ENCODE measurements around the gene DSC2. TPM values are rescaled to one million over a fixed set of nuclear protein-coding genes. Genes with fewer than 3 reads are reported as not detected.

DSC2 gene
- total RNA-seq, 2 donors from 2014 or later: 0.05 TPM; not detected in 1

DNA sequence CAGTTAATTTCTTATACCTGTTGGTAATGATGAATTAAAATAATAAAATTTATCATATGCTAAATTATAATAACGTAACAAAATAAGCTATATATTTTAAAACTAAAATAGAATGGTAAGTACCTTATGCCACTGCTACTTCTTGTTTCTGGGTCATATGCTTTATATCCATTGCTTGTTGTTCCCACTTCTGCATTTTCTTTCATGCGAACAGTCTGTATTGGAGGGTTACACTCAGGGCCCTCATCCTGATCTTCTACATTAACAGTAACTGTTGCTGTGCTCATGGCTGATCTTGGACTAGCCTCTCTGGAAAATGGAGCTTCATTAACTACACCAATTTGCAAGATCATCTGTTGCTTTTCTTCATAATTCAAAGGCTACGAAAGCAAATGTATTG lies 22.2 kb downstream of the DSC2 start:
- H3K4me3 Mint-ChIP-seq: no peak overlapping the region

DNA sequence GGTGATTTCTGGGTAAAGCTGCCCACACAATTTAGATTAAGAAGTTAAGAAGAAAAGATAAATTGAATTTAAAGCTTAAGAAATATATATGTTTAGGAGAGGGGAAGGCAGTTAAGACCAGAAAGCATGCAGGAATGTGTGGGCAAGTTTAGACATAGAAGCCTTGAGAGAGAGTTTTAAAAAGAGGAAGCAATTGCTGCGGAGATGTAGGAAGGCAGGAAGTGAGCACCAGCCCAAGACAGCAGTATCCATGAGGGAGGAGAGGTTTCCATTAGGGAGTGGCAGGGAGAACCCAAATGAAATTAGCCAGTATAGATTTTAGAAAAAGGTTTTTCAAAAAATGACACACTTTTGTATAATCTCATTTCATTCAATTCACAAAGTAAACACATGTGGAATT lies 24.3 kb downstream of the DSC2 start:
- H3K9me3 ChIP-seq (ENCODE audit: control insufficient read depth, low read length, poor library complexity, severe bottlenecking): no peaks in the 10 kb centered on the region
- Mint-ChIP-seq H3K36me3 (ENCODE audit: low read depth) (no peaks in the 10 kb centered on the region), H3K27ac (no peak overlapping the region), H3K27me3 (no peaks in the 10 kb centered on the region), H3K4me1 (no peaks in the 10 kb centered on the region), H3K4me3 (no peak overlapping the region)
- DNase-seq (no peak), ATAC-seq (no peak)

More for the DNA sequence above, 22.2 kb downstream of the DSC2 start:
- H3K9me3 ChIP-seq (ENCODE audit: control insufficient read depth, low read length, poor library complexity, severe bottlenecking): no peaks in the 10 kb centered on the region
- H3K27ac Mint-ChIP-seq: no peak overlapping the region
- no peaks in the 10 kb centered on the region for H3K4me1 Mint-ChIP-seq
- H3K27me3 Mint-ChIP-seq: no peaks in the 10 kb centered on the region
- ATAC-seq (no peak), DNase-seq (no peak)
- H3K36me3 Mint-ChIP-seq (ENCODE audit: low read depth): no peaks in the 10 kb centered on the region

DNA sequence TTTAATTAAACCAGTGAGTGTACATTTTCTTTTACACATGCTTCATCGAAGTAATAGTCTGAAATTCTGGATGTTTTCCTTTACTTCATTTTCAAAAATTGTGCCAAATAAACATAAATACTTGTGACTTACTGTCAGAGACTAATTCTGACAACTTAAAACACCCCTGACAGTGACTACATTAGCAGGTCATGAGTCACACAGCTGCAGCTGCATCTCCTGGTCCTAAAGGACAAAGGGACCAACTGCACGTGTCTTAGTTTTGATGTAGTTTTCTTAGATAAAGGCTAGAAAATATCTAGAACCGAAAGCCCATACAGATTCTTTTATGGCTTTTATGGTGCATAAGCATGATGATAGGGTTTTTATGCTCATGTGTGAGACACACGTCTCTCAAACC lies 30.0 kb downstream of the DSC2 start:
- no peaks in the 10 kb centered on the region for H3K36me3 Mint-ChIP-seq (ENCODE audit: low read depth)
- H3K27me3 Mint-ChIP-seq: no peaks in the 10 kb centered on the region
- ATAC-seq: no peak
- H3K4me3 Mint-ChIP-seq: no peak overlapping the region
- no peak for DNase-seq
- H3K27ac Mint-ChIP-seq: no peak overlapping the region
- no peaks in the 10 kb centered on the region for H3K4me1 Mint-ChIP-seq
- no peaks in the 10 kb centered on the region for H3K9me3 ChIP-seq (ENCODE audit: control insufficient read depth, low read length, poor library complexity, severe bottlenecking)

DNA sequence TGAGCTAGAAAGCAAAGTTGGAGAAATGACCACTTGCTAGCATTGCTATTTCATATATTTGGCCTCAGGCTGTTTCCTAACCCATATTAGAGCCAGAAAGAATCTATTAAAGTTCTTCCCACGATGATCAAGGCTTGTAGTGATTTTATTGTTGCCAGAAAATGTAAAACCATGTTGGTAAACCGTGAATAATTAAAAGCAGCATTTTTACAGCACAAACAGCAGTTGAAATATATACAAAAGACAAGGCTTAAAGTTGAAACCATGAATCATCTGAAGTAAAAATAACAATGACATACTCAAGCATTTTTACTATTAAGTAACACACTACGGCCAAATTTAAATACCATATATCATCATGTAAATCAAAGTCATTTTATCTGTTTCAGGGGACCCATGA lies 32.0 kb downstream of the DSC2 start:
- ATAC-seq (no peak), DNase-seq (no peak)
- no peak overlapping the region for H3K4me3 Mint-ChIP-seq
- H3K4me1 Mint-ChIP-seq: no peaks in the 10 kb centered on the region
- no peaks in the 10 kb centered on the region for H3K36me3 Mint-ChIP-seq (ENCODE audit: low read depth)
- H3K27ac Mint-ChIP-seq: no peak overlapping the region
- no peaks in the 10 kb centered on the region for H3K9me3 ChIP-seq (ENCODE audit: control insufficient read depth, low read length, poor library complexity, severe bottlenecking)
- no peaks in the 10 kb centered on the region for H3K27me3 Mint-ChIP-seq

DNA sequence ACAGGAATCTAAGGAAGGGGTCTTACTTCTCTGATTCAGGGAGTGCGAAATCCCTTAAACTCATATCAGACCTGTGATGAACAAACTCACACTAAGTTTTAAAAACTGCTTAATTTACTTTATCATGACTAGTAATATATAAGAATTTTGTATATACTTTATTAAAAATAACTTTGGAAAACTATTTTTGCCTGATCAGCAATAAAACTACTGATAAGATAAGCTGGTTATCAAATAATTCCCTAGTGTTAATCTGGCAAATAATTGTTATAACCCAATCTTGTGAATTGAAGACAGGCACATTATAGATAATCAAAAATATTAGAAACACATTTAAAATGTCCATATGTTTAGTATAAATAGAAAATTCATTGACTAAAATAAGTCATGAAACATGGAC lies 36.0 kb downstream of the DSC2 start:
- H3K4me3 Mint-ChIP-seq: no peak overlapping the region
- H3K27ac Mint-ChIP-seq: no peak overlapping the region
- no peak for DNase-seq
- no peak for ATAC-seq
- no peaks in the 10 kb centered on the region for H3K36me3 Mint-ChIP-seq (ENCODE audit: low read depth)
- H3K9me3 ChIP-seq (ENCODE audit: control insufficient read depth, low read length, poor library complexity, severe bottlenecking): no peaks in the 10 kb centered on the region
- no peaks in the 10 kb centered on the region for H3K27me3 Mint-ChIP-seq
- no peaks in the 10 kb centered on the region for H3K4me1 Mint-ChIP-seq

DNA sequence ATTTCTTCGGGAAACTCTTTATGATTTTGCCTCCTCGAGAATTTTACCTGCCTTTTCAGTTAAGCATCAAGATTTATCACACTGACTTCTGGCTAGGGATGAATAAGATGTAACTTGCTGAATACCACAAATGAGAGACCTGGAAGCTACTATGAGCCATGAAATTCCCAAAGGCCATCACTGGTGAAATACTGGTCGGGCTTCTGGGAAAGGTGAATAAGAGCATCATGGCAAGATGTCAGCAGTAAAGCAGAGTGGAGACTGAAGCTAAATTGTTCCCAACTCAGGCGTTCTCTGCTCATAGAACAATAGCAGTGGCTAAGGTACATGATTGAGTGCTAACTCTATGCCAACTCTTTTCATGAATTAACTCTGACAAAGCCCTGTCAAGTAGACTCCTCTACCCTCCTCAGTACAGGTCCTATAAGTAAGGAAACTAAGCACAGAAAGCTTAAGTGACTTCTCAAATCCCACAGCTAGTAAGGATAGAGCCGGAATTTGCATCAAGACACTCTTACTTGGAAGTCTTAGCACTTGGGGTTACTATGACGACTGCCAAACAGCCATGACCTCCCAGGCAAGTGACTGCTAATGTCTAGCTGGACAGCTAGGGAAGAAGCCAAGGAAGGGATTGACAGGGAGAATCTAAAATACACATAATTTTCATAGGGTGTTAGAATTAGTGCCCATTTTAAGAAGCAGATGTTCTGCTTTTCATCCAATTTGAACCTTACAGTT lies 37.0 kb downstream of the DSC2 start:
- no peaks in the 10 kb centered on the region for H3K27me3 Mint-ChIP-seq
- DNase-seq (no peak), ATAC-seq (no peak)
- H3K4me1 Mint-ChIP-seq: no peaks in the 10 kb centered on the region
- no peak overlapping the region for H3K4me3 Mint-ChIP-seq
- no peaks in the 10 kb centered on the region for H3K36me3 Mint-ChIP-seq (ENCODE audit: low read depth)
- H3K9me3 ChIP-seq (ENCODE audit: control insufficient read depth, low read length, poor library complexity, severe bottlenecking): no peaks in the 10 kb centered on the region
- H3K27ac Mint-ChIP-seq: no peak overlapping the region

DNA sequence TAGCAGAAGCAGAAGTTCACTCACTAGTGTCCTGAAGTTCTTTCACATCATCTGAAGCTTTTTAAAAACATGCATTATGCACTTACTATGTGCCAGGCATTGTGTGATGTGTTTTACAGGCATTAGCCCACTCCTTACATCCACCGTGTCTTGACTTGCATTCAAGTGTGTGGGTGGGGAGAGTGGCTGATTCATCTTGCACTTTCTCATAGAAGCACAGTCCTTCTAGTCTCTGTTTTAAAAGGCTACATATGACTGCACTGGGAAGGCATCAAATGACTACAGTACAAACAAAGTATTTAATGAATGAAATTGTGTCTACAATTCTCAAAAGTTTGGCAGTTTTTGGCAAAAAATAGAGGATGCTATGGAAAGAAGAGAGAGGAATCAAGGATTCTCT lies 38.1 kb downstream of the DSC2 start:
- H3K9me3 ChIP-seq (ENCODE audit: control insufficient read depth, low read length, poor library complexity, severe bottlenecking): no peaks in the 10 kb centered on the region
- H3K27me3 Mint-ChIP-seq: no peaks in the 10 kb centered on the region
- no peak for ATAC-seq
- no peaks in the 10 kb centered on the region for H3K36me3 Mint-ChIP-seq (ENCODE audit: low read depth)
- no peaks in the 10 kb centered on the region for H3K4me1 Mint-ChIP-seq
- H3K27ac Mint-ChIP-seq: no peak overlapping the region
- DNase-seq: no peak
- H3K4me3 Mint-ChIP-seq: no peak overlapping the region

DNA sequence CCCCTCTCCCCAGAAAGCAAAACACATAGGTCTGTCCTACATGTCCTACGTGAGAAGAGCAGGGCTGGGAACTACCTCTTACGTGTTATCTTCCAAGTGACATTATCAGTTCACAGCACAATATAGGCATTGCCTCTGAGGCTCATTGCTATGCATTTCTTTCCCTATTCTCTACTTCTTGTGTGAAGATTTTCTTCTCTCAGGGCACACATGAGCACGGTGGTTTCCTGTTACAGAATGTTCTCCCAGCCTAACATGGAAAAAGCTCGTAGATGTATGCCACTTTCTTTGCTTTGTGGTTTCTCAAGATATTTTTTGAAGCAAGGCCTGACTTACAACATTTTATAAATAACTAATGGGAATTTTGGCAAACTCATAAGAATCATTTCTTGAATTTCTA lies 40.3 kb downstream of the DSC2 start:
- DNase-seq: no peak
- ATAC-seq: no peak
- H3K9me3 ChIP-seq (ENCODE audit: control insufficient read depth, low read length, poor library complexity, severe bottlenecking): no peaks in the 10 kb centered on the region
- no peaks in the 10 kb centered on the region for H3K4me1 Mint-ChIP-seq
- H3K36me3 Mint-ChIP-seq (ENCODE audit: low read depth): no peaks in the 10 kb centered on the region
- no peak overlapping the region for H3K27ac Mint-ChIP-seq
- no peaks in the 10 kb centered on the region for H3K27me3 Mint-ChIP-seq
- no peak overlapping the region for H3K4me3 Mint-ChIP-seq

DNA sequence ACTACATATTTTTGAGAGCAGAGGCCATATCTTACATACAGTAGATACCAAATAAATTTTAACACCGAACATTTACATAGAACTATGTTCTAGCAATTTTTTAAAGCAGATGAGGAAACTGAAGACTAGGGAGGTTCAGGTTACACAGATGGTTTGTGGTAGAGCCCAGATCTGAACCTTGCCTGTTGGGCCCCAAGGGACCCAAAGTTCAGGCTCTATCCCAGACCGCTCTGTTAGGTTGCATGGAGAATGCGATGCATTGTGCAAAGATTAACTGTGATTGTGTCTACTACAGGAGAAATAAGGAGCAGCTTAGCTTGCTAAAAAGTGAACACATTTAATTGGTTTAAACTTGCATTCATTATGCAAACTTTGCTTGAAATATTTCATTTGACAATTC lies 43.3 kb downstream of the DSC2 start:
- Mint-ChIP-seq H3K4me3 (no peak overlapping the region), H3K27ac (no peak overlapping the region), H3K27me3 (no peaks in the 10 kb centered on the region), H3K4me1 (no peaks in the 10 kb centered on the region), H3K36me3 (ENCODE audit: low read depth) (no peaks in the 10 kb centered on the region)
- ATAC-seq (no peak), DNase-seq (no peak)
- no peaks in the 10 kb centered on the region for H3K9me3 ChIP-seq (ENCODE audit: control insufficient read depth, low read length, poor library complexity, severe bottlenecking)

DNA sequence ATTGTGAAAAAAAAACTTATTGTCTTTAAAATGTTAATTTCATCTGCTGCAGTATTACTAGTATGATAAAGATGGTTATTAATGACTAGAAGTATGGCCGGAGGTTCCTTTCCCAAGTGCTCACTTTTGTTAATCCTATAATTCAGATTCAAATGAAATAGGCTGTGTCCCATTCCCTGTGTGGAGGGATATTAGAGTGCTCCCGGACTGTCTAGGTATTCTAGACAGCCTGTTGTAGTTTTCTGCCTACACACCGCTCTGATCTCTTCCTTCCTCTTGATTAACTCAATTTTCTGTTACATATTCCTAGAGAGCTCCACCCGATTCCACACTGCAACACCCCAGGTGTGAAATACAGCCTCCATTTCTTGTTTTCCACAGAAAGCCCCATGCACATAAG lies 44.3 kb downstream of the DSC2 start:
- Mint-ChIP-seq H3K36me3 (ENCODE audit: low read depth) (no peaks in the 10 kb centered on the region), H3K4me1 (no peaks in the 10 kb centered on the region), H3K27ac (no peak overlapping the region), H3K4me3 (no peak overlapping the region), H3K27me3 (no peaks in the 10 kb centered on the region)
- H3K9me3 ChIP-seq (ENCODE audit: control insufficient read depth, low read length, poor library complexity, severe bottlenecking): no peaks in the 10 kb centered on the region
- DNase-seq (no peak), ATAC-seq (no peak)

DNA sequence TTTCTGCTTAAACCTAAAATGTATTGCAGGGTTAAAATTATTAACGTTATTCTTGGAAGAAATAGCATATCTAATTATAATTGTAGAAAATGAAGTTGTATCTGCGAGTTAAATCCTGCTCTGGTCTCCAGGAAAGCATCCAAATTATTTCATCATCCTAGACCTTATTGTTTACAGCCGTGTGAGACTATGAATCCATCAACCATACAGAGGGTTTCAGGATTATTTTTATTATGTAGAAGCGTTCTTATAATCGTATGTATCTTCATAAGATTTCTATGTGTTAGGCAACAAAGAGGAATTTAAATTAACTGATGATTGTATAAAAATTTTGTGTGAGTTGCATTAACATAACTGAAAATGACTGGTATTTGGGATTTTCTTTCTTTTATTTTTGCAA lies 45.2 kb downstream of the DSC2 start:
- Mint-ChIP-seq H3K27me3 (no peaks in the 10 kb centered on the region), H3K4me1 (no peaks in the 10 kb centered on the region), H3K36me3 (ENCODE audit: low read depth) (no peaks in the 10 kb centered on the region), H3K4me3 (no peak overlapping the region), H3K27ac (no peak overlapping the region)
- no peak for DNase-seq
- no peaks in the 10 kb centered on the region for H3K9me3 ChIP-seq (ENCODE audit: control insufficient read depth, low read length, poor library complexity, severe bottlenecking)
- ATAC-seq: no peak

DNA sequence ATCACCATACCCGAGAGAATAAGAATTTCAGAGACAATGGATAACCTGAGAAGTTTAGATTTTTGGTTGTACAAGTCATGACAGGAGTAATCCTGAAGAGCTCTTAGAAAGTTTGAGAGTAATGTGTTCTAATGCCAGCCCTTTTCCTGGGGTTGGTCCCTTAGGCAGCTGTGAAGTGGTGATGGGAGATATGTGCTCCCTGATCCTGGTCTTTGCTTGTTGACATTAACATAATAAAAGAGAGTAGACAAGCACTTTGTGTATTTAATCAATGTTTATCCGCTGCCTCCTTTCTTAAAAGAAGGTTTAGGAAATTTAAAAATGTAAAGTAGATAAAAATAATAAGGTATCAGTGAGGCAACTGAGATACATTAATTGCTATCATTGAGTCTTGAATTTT lies 45.9 kb downstream of the DSC2 start:
- DNase-seq (no peak), ATAC-seq (no peak)
- H3K4me1 Mint-ChIP-seq: no peaks in the 10 kb centered on the region
- no peaks in the 10 kb centered on the region for H3K36me3 Mint-ChIP-seq (ENCODE audit: low read depth)
- H3K9me3 ChIP-seq (ENCODE audit: control insufficient read depth, low read length, poor library complexity, severe bottlenecking): no peaks in the 10 kb centered on the region
- no peak overlapping the region for H3K4me3 Mint-ChIP-seq
- H3K27me3 Mint-ChIP-seq: no peaks in the 10 kb centered on the region
- H3K27ac Mint-ChIP-seq: no peak overlapping the region

DNA sequence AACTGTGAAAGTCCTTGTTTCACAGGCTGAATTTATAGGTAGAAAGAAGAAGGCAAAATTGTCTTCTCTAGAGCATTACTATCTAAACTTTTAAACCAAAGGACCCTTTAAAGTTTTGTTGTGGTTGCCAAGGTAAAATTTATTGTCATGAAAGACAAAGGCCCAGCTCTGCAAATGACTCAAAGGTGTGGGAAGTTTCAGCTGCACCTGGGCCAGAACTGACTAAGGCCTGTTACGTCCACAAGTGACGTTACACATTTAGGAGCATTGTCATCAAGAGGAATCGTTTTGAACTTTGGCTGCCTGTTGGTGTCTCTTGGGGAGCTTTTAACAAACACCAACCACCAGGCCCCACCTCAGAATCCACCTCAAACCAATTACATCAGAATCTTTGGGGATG lies 51.6 kb downstream of the DSC2 start:
- H3K36me3 Mint-ChIP-seq (ENCODE audit: low read depth): no peaks in the 10 kb centered on the region
- DNase-seq: no peak
- no peaks in the 10 kb centered on the region for H3K27me3 Mint-ChIP-seq
- no peaks in the 10 kb centered on the region for H3K4me1 Mint-ChIP-seq
- H3K27ac Mint-ChIP-seq: no peak overlapping the region
- no peak overlapping the region for H3K4me3 Mint-ChIP-seq
- H3K9me3 ChIP-seq (ENCODE audit: control insufficient read depth, low read length, poor library complexity, severe bottlenecking): no peaks in the 10 kb centered on the region
- ATAC-seq: no peak

DNA sequence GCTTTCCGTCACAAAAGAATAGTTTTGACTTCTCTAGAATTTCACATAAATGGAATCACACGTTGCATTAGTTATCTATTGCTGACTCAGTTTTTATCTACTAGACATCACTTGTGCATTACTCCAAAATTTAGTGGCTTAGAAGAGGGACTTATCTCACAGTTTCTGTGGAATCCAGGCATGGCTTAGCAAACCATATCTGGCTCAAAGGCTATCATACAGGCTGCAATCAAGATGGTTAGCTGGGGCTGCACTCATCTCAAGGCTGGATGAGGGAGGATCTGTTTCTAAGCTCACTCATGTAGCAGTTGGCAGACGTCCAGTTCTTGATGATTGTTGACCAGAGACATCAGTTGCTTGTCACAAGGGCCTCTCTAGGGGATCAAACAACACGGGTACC lies 53.0 kb downstream of the DSC2 start:
- H3K27ac Mint-ChIP-seq: no peak overlapping the region

More for the DNA sequence above, 53.0 kb downstream of the DSC2 start:
- Mint-ChIP-seq H3K4me3 (no peak overlapping the region), H3K27me3 (no peaks in the 10 kb centered on the region), H3K4me1 (no peaks in the 10 kb centered on the region), H3K36me3 (ENCODE audit: low read depth) (no peaks in the 10 kb centered on the region)
- no peaks in the 10 kb centered on the region for H3K9me3 ChIP-seq (ENCODE audit: control insufficient read depth, low read length, poor library complexity, severe bottlenecking)
- DNase-seq (no peak), ATAC-seq (no peak)

All from T-helper 17 cell (primary cell).